Ramos (cell line): ENCODE data around the gene RUNX2.

Experiments
- in situ Hi-C: fragments of 300-500 bp; cut with MboI; formaldehyde crosslinking; loops from one replicate; pipeline ENCODE4 v1.14.3; 2022; ENCODE audit warnings: low sequenced_read_pairs; ENCODE audit not compliant: unreplicated experiment

Gene RUNX2

DNA sequence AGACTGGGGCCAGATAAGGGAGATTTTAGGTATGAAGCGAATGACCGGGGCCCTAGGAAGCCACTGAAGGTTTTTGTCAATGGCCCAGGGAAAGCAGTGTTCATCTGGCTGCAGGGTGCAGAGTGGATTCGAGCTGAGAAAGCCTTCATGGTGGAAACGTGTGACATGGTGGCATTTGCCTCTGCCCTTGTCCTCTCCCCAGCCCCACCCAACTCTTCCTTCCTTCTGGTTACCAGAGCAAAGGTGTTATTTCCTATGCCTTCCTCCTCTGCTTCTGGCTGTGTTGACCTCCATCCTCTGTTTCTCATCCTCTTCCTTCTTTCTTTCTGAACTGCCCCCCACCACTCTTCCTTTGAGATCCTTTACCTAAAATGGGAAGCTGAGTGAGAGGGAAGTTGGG, 244.7 kb downstream of the RUNX2 start:
- in situ Hi-C loops = no loop called here

- in situ Hi-C loops = no loop called here
These were observed 245.9 kb downstream of the RUNX2 start for GRCh38 chr6:45574014-45574461.

GRCh38 chr6:45574885-45575284, 246.8 kb downstream of the RUNX2 start:
- in situ Hi-C loops = no loop called here

DNA sequence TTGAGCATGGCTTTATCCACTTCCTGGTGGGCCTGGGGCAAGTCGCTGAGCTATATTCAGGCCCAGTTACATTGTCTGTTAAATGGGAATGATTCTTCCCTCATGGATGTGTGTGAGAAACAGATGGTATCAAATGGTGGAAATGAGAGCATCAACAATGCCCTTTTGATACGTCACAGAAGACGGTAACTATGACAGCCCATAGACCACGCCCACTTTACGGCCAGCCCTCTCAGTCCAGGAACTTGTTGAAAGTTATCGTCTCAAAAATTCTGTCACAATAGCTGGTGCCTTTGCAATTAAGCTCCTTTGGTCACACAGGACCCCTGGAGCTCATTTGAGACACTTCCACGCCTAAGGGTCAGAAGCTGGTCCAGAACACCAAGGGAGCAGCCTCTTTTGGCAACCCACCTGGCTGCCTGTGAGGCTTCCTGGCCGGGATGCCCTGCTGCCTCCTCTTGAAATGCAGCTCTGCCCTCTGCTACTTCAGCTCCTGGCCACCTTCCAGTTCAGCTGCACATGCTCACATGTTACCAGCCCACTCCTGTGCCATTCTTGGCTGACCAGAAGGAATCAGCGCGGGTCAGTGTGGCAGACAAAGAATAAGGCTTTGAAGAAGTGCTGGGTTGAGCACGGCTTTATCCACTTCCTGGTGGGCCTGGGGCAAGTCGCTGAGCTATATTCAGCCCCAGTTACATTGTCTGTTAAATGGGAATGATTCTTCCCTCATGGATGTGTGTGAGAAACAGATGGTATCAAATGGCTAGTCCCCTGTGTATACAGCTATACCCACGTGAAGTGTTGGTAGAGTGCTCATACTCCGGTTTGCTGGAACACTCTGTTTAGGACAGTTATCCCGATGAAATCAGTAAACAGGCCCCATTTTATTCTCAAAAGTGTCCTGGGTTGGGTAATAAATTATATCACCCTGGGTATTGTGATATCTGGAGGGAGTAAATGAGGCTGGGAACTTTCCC, 248.8 kb downstream of the RUNX2 start:
- in situ Hi-C loops = no loop called here

DNA sequence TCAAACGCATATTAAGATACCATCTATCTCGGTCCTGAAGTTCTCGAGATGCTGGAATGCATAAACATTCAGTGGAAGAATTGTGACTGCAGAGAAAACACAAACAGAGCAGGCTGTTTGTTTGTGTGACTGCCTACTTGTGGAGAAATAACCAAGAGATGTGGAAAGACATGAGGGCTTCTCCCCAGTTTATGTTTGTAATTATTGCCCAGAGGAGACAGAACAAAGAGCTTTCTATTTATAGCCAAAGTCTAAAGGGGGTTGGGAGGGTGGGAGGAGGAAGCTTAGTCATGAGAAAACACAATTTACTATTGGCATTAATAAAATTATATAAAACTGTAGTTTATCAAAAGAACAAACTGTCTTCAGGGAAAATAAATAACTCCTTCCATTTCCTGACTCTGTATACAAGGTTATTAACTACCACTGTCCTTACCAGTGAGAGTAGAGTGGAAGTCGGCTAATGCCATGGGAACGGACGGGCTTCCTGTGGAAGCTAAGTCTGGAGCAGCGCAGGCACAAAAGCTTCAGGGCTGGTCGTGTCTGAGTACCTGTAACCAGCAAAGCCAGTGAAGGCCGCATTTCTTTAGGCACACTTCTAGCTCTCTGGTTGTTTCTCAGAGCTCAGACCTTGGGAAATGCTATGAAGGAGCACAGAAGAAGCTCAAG, 249.8 kb downstream of the RUNX2 start:
- in situ Hi-C loops = no loop called here

GRCh38 chr6:45584127-45584526, 256.0 kb downstream of the RUNX2 start:
- in situ Hi-C loops = no loop called here

GRCh38 chr6:45586216-45587171, 258.4 kb downstream of the RUNX2 start:
- in situ Hi-C loops = no loop called here

GRCh38 chr6:45587229-45588060, 259.3 kb downstream of the RUNX2 start:
- in situ Hi-C loops = no loop called here

GRCh38 chr6:45589367-45589766, 261.2 kb downstream of the RUNX2 start:
- in situ Hi-C loops = no loop called here

DNA sequence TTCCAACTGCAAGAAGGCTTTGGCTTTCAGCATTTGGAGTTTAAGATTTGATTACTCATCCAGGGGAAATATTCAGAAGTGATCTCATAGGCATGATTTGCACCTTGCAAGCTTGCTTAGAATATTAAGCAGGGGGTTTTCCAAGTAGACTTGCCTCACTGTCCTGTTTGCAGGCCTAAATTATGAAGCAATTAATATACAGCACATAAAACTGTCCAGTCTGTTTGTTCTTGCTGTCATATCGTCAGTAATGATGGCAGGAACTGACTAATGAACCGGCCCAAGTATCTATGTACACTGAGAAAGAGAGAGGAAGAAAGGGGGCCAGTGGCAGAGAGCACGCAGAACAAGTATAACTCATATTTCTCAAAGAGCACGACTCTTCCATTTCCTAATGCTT, 262.1 kb downstream of the RUNX2 start:
- in situ Hi-C loops = no loop called here

DNA sequence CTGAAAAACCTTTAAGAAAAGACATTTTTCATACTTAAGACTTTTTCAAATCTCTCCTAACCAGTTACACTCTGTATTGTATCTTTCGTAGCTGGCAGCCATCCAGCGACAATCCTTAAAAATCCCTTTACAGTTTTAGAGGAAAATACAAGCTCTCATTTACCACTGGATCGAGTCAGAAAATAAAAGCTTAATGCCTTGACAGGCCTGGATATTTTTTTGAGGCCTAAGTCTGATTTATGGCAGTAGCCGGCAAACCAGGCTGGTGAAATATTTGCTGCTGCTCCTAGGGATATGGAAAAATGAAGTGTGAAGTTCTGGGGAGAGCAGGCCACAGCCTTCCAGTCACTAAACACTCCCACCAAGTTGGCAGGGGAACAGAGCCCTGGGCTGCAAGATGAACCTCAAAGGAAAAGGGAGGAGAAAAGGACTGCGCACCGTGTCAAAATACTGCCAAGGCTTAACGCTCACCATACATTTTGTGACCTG, 262.6 kb downstream of the RUNX2 start:
- in situ Hi-C loops = no loop called here

GRCh38 chr6:45591306-45591705, 263.2 kb downstream of the RUNX2 start:
- in situ Hi-C loops = no loop called here

GRCh38 chr6:45591890-45592289, 263.8 kb downstream of the RUNX2 start:
- in situ Hi-C loops = no loop called here

- in situ Hi-C loops = no loop called here
These were observed 264.9 kb downstream of the RUNX2 start for GRCh38 chr6:45592991-45593390.

DNA sequence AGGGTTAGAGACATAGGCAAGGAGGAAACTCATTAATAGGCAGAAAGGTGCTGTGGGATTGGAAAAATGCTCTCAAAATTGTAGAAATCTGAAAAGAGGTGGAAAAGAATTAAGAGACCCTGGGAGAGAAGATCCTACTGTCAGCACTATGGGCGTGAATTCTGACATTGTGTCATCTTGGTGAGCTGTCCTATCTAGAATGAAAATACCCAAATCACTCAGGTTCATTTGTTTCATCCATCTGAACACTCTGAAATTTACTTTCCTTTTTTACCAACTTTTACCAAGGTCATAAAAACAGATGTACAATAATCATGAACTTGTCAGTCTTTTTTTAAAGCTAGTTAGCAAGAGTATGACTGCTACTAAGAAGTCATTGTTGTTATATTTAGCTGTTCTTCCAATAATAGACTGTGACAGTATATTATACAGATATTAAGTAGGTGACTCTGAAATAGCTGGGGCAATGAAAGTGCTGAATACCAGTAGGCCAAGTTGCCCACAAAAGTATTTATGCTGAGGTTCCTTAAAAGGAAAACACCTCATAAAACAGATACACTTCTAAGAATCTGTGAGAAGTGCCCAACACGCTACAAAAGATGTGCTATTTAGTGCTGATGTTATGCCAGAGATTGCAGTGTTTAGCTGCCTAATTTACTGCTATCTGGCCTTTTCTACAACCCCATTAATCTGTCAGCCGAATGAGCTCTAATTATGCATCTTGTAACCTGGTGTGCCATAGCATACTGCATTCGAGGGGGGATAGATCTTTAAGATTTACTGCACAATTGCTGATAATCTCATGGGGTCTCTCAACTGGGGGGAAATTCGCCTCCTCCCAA, 267.1 kb downstream of the RUNX2 start:
- in situ Hi-C loops = no loop called here

- in situ Hi-C loops = no loop called here
These were observed 269.3 kb downstream of the RUNX2 start for GRCh38 chr6:45597424-45597823.

DNA sequence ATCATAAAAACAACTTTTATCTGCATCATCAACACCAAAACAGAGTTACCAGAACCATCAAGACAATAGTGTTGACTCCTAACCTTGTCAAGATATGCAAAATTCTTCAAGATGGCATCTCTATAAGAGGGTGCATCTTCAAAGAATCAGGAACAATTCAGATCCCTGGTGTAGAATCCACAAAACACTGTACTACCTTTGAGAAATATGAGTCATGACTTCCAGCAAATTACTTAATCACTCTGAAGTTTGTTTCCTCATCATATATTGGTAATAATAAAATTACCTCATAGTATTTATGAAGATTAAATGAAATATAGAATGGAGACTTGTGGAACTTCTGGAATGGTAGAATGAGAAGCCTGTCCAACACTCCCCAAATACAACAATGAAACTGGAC, 270.9 kb downstream of the RUNX2 start:
- in situ Hi-C loops = no loop called here

GRCh38 chr6:45605971-45606370, 277.8 kb downstream of the RUNX2 start:
- in situ Hi-C loops = no loop called here
